Measurements from ENCODE around the gene FAM20C. TPM values are rescaled to one million over a fixed set of nuclear protein-coding genes. Genes with fewer than 3 reads are reported as not detected.

FAM20C gene
- total RNA-seq, 1 donor from 2014 or later, result 32.9 TPM

- Mint-ChIP-seq H3K9me3 (ENCODE audit: low read depth) (no peaks in the 10 kb centered on the region), H3K4me1 (ENCODE audit: low read depth) (peaks cover 20% of the 10 kb centered on the region), H3K27ac (no peak overlapping the region), H3K27me3 (peaks cover 20% of the 10 kb centered on the region), H3K36me3 (ENCODE audit: insufficient read depth) (no peaks in the 10 kb centered on the region), H3K4me3 (ENCODE audit: low read depth) (no peak overlapping the region)
- TF ChIP-seq CTCF (IDR thresholded peaks at IDR 0.05; ENCODE audit: unreplicated experiment), result no peak
- DNase-seq (ENCODE audit: low spot score, unreplicated experiment), result no peak
These were observed 22.8 kb upstream of the FAM20C start for GRCh38 chr7:169276-170172.

GRCh38 chr7:170551-171363 is 21.6 kb upstream of the FAM20C start:
- no peak for DNase-seq (ENCODE audit: low spot score, unreplicated experiment)
- Mint-ChIP-seq H3K4me3 (ENCODE audit: low read depth) (no peak overlapping the region), H3K27me3 (peaks cover 20% of the 10 kb centered on the region), H3K27ac (no peak overlapping the region), H3K9me3 (ENCODE audit: low read depth) (no peaks in the 10 kb centered on the region), H3K4me1 (ENCODE audit: low read depth) (peaks cover 7% of the 10 kb centered on the region), H3K36me3 (ENCODE audit: insufficient read depth) (no peaks in the 10 kb centered on the region)
- no peak for TF ChIP-seq CTCF (IDR thresholded peaks at IDR 0.05; ENCODE audit: unreplicated experiment)

GRCh38 chr7:171364-171904 is 20.9 kb upstream of the FAM20C start:
- Mint-ChIP-seq H3K4me1 (ENCODE audit: low read depth) (peaks cover 4% of the 10 kb centered on the region), H3K36me3 (ENCODE audit: insufficient read depth) (no peaks in the 10 kb centered on the region), H3K4me3 (ENCODE audit: low read depth) (no peak overlapping the region), H3K9me3 (ENCODE audit: low read depth) (no peaks in the 10 kb centered on the region), H3K27ac (no peak overlapping the region), H3K27me3 (peaks cover 22% of the 10 kb centered on the region)
- no peak for DNase-seq (ENCODE audit: low spot score, unreplicated experiment)
- TF ChIP-seq CTCF (IDR thresholded peaks at IDR 0.05; ENCODE audit: unreplicated experiment), result no peak

- Mint-ChIP-seq H3K9me3 (ENCODE audit: low read depth) (no peaks in the 10 kb centered on the region), H3K36me3 (ENCODE audit: insufficient read depth) (no peaks in the 10 kb centered on the region), H3K4me3 (ENCODE audit: low read depth) (no peak overlapping the region), H3K27me3 (peaks cover 22% of the 10 kb centered on the region), H3K4me1 (ENCODE audit: low read depth) (peaks cover 4% of the 10 kb centered on the region), H3K27ac (no peak overlapping the region)
- no peak for TF ChIP-seq CTCF (IDR thresholded peaks at IDR 0.05; ENCODE audit: unreplicated experiment)
- no peak for DNase-seq (ENCODE audit: low spot score, unreplicated experiment)
These were observed 20.4 kb upstream of the FAM20C start for GRCh38 chr7:171912-172515.

All from progenitor cell of endocrine pancreas (in vitro differentiated cells).